Measurements from ENCODE around the gene CABCOCO1. TPM values are rescaled to one million over a fixed set of nuclear protein-coding genes. Genes with fewer than 3 reads are reported as not detected.

CABCOCO1 gene
- total RNA-seq, 1 donor from 2014 or later: 0.28 TPM

DNA sequence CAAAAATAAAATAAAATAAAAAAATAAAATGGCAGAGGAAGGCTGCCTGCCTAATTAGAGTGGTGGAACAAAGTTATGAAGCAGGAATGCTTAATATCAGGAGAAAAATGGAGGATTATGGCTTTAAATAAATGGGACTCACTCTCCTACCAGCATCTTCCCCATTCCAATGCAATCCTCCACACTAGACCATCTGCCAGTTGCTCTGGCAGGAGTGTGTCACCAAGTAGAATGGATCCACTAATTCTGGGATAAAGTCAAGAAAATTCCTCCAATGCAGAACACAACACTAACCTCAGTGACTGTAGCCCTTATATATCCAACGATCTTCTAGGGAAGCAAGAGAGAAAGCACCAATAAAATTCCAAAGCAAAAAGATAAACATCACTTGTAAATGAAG lies 126.3 kb downstream of the CABCOCO1 start:
- H3K36me3 Mint-ChIP-seq (ENCODE audit: low read depth, unreplicated experiment): no peaks in the 10 kb centered on the region
- no peak overlapping the region for H3K27ac Mint-ChIP-seq (ENCODE audit: unreplicated experiment)
- TF ChIP-seq, protein P1, sequence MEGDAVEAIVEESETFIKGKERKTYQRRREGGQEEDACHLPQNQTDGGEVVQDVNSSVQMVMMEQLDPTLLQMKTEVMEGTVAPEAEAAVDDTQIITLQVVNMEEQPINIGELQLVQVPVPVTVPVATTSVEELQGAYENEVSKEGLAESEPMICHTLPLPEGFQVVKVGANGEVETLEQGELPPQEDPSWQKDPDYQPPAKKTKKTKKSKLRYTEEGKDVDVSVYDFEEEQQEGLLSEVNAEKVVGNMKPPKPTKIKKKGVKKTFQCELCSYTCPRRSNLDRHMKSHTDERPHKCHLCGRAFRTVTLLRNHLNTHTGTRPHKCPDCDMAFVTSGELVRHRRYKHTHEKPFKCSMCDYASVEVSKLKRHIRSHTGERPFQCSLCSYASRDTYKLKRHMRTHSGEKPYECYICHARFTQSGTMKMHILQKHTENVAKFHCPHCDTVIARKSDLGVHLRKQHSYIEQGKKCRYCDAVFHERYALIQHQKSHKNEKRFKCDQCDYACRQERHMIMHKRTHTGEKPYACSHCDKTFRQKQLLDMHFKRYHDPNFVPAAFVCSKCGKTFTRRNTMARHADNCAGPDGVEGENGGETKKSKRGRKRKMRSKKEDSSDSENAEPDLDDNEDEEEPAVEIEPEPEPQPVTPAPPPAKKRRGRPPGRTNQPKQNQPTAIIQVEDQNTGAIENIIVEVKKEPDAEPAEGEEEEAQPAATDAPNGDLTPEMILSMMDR (IDR thresholded peaks at IDR 0.05; ENCODE audit: unreplicated experiment): no peak
- no peak overlapping the region for H3K4me3 Mint-ChIP-seq (ENCODE audit: unreplicated experiment)
- H3K27me3 Mint-ChIP-seq (ENCODE audit: unreplicated experiment): no peaks in the 10 kb centered on the region
- H3K9me3 Mint-ChIP-seq (ENCODE audit: unreplicated experiment): no peaks in the 10 kb centered on the region
- no peak for DNase-seq (ENCODE audit: low spot score)
- H3K4me1 Mint-ChIP-seq (ENCODE audit: unreplicated experiment): no peaks in the 10 kb centered on the region

DNA sequence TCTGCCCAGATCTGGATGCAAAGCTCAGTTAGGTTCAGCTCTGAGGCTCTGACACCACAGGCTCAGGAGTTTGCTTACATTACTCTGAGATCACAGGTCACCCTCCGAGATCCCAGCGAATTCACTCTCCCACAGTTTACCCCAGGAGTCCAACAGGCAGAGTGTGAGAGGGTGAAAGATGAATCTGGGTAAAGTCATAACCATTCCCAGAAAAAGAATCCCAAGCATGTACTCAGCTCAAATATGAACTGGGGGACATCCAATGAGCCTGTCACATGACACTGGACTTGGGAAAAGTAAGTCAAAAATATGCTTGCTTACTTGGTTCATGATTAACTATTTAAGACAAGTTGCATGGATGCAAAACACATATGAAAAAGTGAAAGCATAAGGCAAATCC lies 128.5 kb downstream of the CABCOCO1 start:
- TF ChIP-seq, protein P1 (IDR thresholded peaks at IDR 0.05; ENCODE audit: unreplicated experiment): no peak
- Mint-ChIP-seq H3K27me3 (ENCODE audit: unreplicated experiment) (no peaks in the 10 kb centered on the region), H3K4me1 (ENCODE audit: unreplicated experiment) (no peaks in the 10 kb centered on the region), H3K36me3 (ENCODE audit: low read depth, unreplicated experiment) (no peaks in the 10 kb centered on the region), H3K4me3 (ENCODE audit: unreplicated experiment) (no peak overlapping the region), H3K9me3 (ENCODE audit: unreplicated experiment) (no peaks in the 10 kb centered on the region), H3K27ac (ENCODE audit: unreplicated experiment) (no peak overlapping the region)
- DNase-seq (ENCODE audit: low spot score): no peak

DNA sequence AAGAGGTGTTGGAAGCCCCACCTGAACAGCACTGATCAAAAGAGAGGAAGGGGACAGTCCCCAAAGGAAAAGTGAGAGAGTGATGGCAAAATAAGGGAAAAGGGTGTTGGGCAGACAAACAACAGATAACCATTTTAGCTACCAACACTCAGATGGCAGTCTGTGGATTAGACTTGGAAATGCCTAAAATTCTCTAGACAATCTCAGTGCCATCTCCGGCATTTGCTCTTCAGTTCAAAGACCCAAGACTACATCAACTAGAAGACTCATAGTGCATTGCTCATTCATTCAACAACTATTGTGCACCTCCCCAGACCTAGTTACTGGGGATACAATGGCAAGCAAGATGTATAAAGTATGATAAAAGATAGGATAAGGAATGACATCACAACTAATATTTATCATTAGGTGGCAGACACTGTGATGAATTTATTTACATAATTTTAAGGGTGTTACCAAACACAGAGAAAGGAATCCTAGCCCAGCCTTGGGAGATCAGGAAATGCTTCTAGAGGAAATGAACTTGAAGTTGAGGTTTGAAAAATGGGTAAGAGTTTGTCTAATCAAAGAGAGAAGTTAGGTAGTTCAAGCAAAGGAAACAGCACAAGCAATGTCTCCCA lies 129.5 kb downstream of the CABCOCO1 start:
- no peaks in the 10 kb centered on the region for H3K4me1 Mint-ChIP-seq (ENCODE audit: unreplicated experiment)
- H3K27ac Mint-ChIP-seq (ENCODE audit: unreplicated experiment): no peak overlapping the region

DNA sequence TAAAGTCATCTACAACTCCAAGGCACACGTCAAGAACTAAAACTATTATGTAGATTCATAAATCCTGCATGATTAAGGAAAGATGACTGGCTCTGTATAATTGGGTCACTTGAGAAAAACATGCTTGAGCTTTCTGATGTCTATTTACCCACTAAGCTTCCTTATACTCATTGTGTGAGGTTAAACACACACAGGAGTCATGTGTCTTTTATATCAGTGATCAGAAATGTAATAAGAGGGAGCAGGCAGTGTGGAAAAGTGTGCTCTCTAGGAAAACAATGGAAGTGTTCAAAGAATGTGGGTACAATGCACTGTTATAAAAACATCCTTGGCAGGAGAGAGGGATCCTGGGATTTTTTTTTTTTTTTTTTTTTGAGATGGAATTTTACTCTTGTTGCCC lies 130.2 kb downstream of the CABCOCO1 start:
- no peak for DNase-seq (ENCODE audit: low spot score)
- H3K36me3 Mint-ChIP-seq (ENCODE audit: low read depth, unreplicated experiment): no peaks in the 10 kb centered on the region
- no peak overlapping the region for H3K4me3 Mint-ChIP-seq (ENCODE audit: unreplicated experiment)
- H3K27me3 Mint-ChIP-seq (ENCODE audit: unreplicated experiment): no peaks in the 10 kb centered on the region
- TF ChIP-seq, protein P1 (IDR thresholded peaks at IDR 0.05; ENCODE audit: unreplicated experiment): no peak
- no peaks in the 10 kb centered on the region for H3K4me1 Mint-ChIP-seq (ENCODE audit: unreplicated experiment)
- H3K27ac Mint-ChIP-seq (ENCODE audit: unreplicated experiment): no peak overlapping the region
- H3K9me3 Mint-ChIP-seq (ENCODE audit: unreplicated experiment): no peaks in the 10 kb centered on the region

More for the DNA sequence above, 129.5 kb downstream of the CABCOCO1 start:
- DNase-seq (ENCODE audit: low spot score): no peak
- no peaks in the 10 kb centered on the region for H3K27me3 Mint-ChIP-seq (ENCODE audit: unreplicated experiment)
- no peaks in the 10 kb centered on the region for H3K9me3 Mint-ChIP-seq (ENCODE audit: unreplicated experiment)
- TF ChIP-seq, protein P1 (IDR thresholded peaks at IDR 0.05; ENCODE audit: unreplicated experiment): no peak
- H3K36me3 Mint-ChIP-seq (ENCODE audit: low read depth, unreplicated experiment): no peaks in the 10 kb centered on the region
- no peak overlapping the region for H3K4me3 Mint-ChIP-seq (ENCODE audit: unreplicated experiment)

DNA sequence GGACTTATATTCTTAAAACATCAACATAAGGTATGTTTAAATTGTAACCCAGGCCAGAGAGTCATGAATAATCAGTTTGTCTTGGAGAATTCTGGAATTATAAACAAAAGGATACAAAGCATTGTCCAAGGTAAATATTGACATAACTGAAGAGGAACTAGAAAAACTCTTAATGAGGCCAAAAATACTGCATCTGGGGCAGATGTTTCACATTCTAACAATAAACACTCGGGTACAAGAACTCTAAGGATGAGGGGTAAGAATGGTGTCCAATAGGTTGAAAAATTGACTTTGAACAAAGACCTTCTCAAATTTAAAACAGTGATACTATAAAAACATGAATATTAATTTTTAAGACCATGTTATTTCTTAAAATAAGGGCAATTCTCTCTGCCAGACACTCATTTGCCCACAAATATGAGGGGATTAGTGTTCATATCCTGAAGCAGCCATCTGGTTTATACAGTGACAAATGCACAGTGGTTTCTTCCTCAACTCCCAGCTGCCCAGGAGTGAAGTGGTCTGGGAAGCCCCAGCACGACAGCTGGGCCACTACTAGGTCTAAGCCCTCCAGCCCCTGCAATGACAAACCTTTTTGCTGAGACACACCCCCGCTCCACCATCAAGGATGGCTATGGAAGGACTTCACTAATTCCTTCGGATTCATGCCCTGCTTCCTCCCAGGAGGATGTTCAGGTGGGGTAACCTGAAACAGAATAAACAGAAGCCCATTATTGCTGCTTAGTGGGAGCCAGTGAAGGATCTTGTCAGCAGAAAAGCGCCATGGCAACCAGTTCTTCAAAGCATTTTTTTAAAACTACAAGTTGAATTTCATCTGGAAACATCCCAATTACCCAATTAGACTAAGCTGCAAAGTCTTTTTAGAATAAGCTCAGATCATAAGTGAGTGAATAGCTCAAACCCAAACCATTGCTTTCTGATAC lies 131.3 kb downstream of the CABCOCO1 start:
- Mint-ChIP-seq H3K9me3 (ENCODE audit: unreplicated experiment) (no peaks in the 10 kb centered on the region), H3K4me1 (ENCODE audit: unreplicated experiment) (no peaks in the 10 kb centered on the region), H3K36me3 (ENCODE audit: low read depth, unreplicated experiment) (no peaks in the 10 kb centered on the region), H3K4me3 (ENCODE audit: unreplicated experiment) (no peak overlapping the region), H3K27ac (ENCODE audit: unreplicated experiment) (no peak overlapping the region), H3K27me3 (ENCODE audit: unreplicated experiment) (no peaks in the 10 kb centered on the region)
- TF ChIP-seq, protein P1 (IDR thresholded peaks at IDR 0.05; ENCODE audit: unreplicated experiment): no peak
- DNase-seq (ENCODE audit: low spot score): no peak

All from endothelial cell (in vitro differentiated cells).